ENCODE measurements around the gene CLSTN2.

- TF ChIP-seq, protein P1, sequence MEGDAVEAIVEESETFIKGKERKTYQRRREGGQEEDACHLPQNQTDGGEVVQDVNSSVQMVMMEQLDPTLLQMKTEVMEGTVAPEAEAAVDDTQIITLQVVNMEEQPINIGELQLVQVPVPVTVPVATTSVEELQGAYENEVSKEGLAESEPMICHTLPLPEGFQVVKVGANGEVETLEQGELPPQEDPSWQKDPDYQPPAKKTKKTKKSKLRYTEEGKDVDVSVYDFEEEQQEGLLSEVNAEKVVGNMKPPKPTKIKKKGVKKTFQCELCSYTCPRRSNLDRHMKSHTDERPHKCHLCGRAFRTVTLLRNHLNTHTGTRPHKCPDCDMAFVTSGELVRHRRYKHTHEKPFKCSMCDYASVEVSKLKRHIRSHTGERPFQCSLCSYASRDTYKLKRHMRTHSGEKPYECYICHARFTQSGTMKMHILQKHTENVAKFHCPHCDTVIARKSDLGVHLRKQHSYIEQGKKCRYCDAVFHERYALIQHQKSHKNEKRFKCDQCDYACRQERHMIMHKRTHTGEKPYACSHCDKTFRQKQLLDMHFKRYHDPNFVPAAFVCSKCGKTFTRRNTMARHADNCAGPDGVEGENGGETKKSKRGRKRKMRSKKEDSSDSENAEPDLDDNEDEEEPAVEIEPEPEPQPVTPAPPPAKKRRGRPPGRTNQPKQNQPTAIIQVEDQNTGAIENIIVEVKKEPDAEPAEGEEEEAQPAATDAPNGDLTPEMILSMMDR (IDR thresholded peaks at IDR 0.05 in 8 of 11, conservative IDR thresholded peaks at IDR 0.05 in 3 of 11), result no peak
- TF ChIP-seq POLR2A (IDR thresholded peaks at IDR 0.05), result no peak
Observed at GRCh38 chr3:140465988-140466387, 531.0 kb downstream of the CLSTN2 start.
